ENCODE data around the gene SMYD3.

The SMYD3 gene

DNA sequence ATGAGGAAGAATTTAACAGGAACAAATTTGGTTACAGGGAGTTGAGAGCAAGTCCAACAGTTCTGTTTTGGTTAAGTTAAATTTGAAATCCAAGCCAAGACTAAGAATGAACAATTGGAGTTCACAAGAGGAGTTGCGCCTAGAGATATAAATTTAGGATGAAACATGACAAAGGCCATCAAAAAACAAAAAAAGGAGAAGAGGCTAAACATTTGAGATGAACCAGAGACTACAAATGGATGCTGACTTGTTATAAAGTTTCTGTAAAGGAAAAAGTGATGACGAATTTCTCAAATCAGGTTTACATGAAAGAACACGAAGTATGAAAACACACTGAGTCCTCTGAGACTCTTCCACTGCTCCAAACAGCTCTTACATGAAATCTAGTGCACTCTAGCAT is 575.6 kb downstream of the SMYD3 start:
- DNase-seq: no peak

DNA sequence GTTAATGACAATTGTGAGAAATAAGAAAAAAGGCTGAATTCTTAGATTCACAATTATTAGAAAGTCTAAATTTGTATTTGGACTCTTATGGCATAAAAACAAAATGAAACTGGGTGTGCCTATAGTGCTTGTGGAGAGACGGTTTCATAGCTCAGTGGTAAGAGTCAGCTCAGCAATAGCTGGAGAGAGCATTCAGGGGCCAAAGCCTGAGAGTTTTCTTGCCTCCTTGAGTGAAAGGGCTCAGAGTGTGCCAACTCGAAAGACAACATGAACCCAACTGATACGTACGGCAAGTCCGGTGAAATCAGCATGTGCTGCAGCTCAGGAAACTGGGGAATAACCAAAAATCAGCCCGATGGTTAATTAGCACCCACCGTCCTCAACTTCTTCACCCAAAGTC is 577.9 kb downstream of the SMYD3 start:
- no peak for DNase-seq

DNA sequence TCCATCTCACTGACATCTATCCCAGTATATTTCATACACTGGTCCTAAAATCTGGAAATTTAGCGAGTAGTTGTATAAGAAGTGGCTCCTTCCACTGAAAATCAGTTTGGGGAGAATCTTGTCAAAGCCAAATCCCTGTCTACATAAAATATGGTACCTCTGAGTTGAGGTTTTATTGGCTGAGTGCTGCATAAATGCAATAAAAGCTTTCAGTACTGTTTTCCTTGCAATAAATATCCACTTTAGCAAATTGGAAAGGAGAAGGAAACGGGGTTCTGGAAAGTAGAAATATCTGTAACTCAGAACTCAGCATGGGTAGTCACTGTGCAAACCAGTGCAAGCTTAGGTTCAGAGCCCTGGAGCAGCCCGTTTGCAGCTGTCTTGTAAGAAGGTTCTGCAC is 580.2 kb downstream of the SMYD3 start:
- no peak for DNase-seq

DNA sequence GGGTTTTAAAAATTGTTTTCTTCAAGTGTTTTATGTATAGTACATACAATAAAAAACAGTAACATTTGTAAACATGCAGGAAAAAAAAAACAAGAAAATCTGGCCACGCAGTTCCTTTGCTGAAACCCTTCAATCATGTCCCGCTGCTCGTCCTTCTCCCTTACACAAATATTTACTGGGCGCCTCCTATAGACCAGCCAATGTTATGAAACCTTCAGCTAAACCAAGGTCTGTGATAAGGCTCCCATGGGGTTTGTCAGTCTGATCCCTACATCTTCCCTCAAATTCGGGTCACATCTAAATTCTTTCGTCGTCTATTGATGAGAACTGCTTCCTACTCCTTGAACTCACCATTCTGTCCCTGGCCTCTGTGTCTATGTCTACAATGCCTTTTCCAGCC is 583.9 kb downstream of the SMYD3 start:
- no peak for DNase-seq

DNA sequence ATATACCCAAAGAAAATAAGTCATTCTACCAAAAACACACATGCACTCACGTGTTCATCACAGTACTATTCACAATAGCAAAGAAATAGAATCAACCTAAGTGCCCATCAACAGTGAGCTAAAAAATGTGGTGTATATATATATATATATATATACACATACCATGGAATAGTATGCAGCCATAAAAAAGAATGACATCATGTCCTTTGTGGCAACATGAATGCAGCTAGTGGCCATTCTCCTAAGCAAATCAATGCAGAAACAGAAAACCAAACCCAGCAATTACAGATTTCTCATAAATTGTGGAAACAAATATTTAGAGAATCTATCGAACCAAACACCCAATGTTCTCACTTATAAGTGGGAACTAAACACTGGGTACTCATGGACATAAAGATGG is 585.7 kb downstream of the SMYD3 start:
- DNase-seq: no peak

DNA sequence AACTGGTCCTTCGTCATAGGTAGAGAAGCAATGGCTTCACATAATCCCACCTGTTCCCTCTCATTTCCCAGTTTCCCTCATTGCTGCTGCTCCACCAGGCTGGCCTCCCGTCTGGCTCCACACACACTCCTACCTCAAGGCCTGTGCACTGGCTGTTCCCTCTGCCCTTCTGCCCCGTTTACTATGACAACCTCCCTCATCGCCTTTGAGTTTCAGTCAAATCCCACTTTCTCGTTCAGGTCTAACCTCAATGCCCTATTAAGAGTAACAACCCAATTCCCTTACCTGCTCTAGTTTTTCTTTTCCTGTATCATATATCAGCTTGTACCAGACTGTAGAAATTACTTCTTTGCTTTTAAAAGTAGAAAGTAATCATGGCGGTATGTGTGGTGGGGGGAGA is 589.7 kb downstream of the SMYD3 start:
- DNase-seq: no peak

- no peak for DNase-seq
Measured at GRCh38 chr1:245915841-245916240, 591.2 kb downstream of the SMYD3 start.

- DNase-seq: peak; percentile 60
Measured at GRCh38 chr1:245915406-245915805, 591.7 kb downstream of the SMYD3 start.

GRCh38 chr1:245908543-245908942 is 598.5 kb downstream of the SMYD3 start:
- DNase-seq: no peak

GRCh38 chr1:245906207-245906606 is 600.9 kb downstream of the SMYD3 start:
- DNase-seq: no peak

GRCh38 chr1:245903851-245904250 is 603.2 kb downstream of the SMYD3 start:
- DNase-seq: no peak

GRCh38 chr1:245901565-245901964 is 605.5 kb downstream of the SMYD3 start:
- no peak for DNase-seq

- DNase-seq: no peak
Measured at GRCh38 chr1:245901037-245901436, 606.0 kb downstream of the SMYD3 start.

GRCh38 chr1:245898581-245898980 is 608.5 kb downstream of the SMYD3 start:
- no peak for DNase-seq

DNA sequence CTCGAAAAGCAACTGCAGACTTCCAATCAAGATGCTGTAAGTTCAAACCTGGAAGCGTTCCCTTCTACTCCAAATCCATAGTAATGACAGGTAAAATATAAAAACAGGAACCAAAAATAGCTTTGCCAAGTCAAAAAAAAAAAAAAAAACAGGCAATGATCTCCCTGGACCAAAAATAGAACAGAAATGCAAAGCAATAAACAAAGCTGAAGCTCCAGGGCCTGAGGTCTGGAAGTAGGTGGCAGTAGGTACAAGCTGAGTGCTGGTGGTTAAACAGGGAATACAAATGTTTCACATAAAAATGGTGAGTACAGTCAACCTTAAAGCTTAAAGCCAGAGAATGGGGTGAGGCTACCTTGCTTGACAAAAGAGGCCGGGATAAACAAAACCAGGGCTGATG is 610.8 kb downstream of the SMYD3 start:
- DNase-seq: no peak

DNA sequence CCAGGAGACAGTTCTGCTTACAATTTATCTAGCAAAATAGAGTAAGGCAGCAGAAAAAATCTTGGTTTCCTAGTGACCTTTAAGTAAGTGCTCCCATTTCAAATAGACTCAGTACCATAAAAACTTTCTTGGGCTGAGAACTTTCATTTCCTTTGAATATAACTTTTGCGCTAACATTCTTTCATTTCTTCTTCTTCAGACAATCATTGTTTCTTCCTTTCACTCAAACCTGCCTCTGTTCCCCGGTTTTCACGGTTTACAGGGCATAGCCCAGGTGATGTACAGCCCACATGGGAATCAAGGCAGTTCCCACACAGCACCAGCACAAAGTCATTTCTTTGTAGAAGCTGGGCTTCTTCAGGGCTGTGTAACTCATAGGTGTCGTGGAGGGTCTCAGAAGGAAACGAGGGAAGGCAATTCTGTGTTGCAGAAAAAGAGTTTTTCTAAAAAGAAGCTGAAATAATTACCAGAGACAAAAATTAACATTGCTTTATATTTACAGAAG is 611.6 kb downstream of the SMYD3 start:
- DNase-seq: no peak

GRCh38 chr1:245894843-245895242 is 612.2 kb downstream of the SMYD3 start:
- DNase-seq: no peak

GRCh38 chr1:245893025-245893424 is 614.1 kb downstream of the SMYD3 start:
- DNase-seq: no peak

- DNase-seq: no peak
Measured at GRCh38 chr1:245888809-245889208, 618.3 kb downstream of the SMYD3 start.

DNA sequence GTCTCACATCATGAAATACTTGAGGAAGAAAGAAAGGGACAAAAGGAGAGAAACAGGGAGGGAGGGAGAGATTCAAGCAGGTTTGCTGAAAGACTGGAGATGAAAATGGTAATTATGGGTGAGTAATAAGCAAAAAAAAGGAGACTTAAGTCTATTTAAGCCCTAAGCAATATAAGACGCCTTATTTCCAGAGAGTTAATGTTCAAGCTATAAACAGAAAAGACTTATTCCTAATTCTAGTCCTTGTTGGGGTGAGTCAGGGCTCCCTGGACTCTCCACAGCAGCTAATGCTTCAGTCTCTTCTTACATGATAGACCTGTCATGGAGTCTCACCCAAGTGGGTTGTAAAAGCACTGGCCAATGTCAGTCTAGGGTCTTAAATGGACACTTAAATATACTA is 619.2 kb downstream of the SMYD3 start:
- no peak for DNase-seq

GRCh38 chr1:245881767-245882391 is 625.2 kb downstream of the SMYD3 start:
- no peak for DNase-seq

- no peak for DNase-seq
Measured at GRCh38 chr1:245880754-245881403, 626.2 kb downstream of the SMYD3 start.

- no peak for DNase-seq
Measured at GRCh38 chr1:245879091-245879490, 628.0 kb downstream of the SMYD3 start.

GRCh38 chr1:245878585-245878984 is 628.5 kb downstream of the SMYD3 start:
- DNase-seq: no peak

DNA sequence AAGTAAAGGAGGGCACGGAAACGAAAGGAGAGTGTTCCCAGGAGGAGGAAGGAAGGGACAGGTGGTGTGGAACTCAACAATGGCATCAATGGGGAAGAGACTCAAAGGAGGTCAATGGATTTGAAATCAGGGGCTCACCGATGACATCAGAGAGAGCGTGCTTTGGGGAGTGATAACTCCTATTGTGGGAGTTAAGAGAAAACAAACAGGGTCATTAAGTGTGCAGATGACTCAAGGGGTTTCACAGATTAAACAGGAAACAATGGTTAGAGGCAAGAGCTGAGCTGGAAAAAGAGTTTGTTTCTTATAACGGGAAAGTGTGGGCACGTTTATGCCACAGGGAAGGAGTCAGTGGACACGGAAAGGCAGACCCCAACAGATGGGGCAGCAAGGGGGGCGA is 629.1 kb downstream of the SMYD3 start:
- DNase-seq: no peak
